Measurements from ENCODE around the gene XRCC5.
"Not testable (repeated sequence)": the region's sequence is repeated elsewhere in the genome, so short reads cannot be mapped to it uniquely, and the experiment has no call there.

XRCC5 gene

DNA sequence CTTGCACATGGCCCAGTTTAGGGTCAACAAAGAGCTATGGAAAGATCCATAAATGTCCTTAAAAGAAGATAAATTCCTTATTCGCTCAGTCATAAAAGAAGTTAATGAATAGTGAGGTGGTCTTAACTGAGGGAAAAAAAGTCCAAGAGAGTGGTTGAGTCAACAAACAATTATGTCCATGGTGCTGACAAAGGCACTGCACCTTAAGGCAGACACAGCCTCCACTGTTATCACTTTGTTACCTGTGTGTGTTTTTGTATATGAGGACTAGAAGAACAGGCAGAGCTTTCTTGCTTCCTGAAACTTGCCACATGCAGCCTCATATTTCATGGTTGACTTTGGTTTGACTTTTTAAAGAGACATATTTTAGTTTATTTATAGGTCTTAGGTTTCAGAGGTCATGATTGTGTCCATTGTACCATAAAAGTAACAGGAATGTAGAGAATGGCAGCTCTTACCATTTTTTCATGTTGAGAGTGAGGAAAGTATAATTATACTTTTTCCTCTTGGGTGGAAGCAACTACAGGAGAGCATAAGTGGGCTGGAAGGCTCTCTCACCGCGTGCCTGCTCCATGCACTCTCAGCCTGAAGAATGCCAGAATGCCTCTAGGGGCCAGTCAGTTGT is 93.6 kb downstream of the XRCC5 start:
- H3K4me3 ChIP-seq (ENCODE audit: low read depth, low read length) = no peak overlapping the region
- no peak for TF ChIP-seq CTCF (IDR thresholded peaks at IDR 0.05; ENCODE audit: borderline replicate concordance, insufficient read depth, low read depth, low read length)

DNA sequence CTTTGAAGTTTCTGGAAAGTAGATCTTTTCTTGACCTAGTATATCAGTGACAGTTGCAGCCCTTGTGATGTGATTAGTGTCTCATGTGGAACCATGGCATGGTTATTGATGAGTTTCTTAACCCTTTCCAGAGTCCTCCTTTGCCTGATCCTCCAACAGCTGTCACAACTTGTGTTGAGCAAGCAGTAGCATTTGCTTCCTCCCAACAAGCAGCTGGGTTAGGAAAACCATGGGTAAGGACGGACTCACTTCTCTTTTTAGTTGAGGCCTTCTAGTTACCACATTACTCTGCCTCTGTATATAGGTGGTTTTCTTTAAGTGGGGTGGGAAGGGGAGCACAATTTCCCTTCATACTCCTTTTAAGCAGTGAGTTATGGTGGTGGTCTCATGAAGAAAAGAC is 96.3 kb downstream of the XRCC5 start:
- H3K4me3 ChIP-seq (ENCODE audit: low read depth, low read length) = no peak overlapping the region
- TF ChIP-seq CTCF (IDR thresholded peaks at IDR 0.05; ENCODE audit: borderline replicate concordance, insufficient read depth, low read depth, low read length) = no peak

DNA sequence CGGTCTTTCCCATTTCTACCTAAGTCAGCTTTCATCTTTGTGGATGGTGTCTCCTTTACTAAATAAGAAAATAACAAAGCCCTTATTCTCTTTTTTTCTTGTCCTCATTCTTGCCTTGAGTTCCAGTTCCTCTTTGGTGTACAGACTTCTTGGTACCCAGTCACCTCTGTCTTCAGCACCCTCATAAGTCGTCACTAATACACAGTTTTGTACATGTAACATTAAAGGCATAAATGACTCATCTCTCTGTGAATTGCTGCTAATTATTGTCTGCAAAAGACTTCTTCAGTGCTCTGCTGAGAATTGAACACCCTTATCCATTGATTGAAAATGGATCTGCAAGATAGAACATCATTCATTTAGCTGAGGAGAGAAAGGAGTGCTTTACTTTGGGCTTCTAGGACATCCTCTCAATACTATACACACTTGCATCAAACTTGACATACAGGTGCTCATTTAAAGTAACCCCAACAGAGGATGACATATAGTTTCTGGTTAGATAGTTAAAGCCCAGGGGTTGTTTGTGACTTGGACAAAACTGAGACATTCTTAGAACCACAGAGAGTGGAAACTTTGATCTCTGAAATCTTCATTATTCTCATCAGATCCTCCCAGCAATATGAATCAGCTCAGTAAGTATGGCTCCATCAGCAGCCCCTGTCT is 97.0 kb downstream of the XRCC5 start:
- no peak for TF ChIP-seq CTCF (IDR thresholded peaks at IDR 0.05; ENCODE audit: borderline replicate concordance, insufficient read depth, low read depth, low read length)
- H3K4me3 ChIP-seq (ENCODE audit: low read depth, low read length) = no peak overlapping the region

GRCh38 chr2:216206821-216207220 is 97.7 kb downstream of the XRCC5 start:
- no peak for TF ChIP-seq CTCF (IDR thresholded peaks at IDR 0.05; ENCODE audit: borderline replicate concordance, insufficient read depth, low read depth, low read length)
- H3K4me3 ChIP-seq (ENCODE audit: low read depth, low read length) = no peak overlapping the region

DNA sequence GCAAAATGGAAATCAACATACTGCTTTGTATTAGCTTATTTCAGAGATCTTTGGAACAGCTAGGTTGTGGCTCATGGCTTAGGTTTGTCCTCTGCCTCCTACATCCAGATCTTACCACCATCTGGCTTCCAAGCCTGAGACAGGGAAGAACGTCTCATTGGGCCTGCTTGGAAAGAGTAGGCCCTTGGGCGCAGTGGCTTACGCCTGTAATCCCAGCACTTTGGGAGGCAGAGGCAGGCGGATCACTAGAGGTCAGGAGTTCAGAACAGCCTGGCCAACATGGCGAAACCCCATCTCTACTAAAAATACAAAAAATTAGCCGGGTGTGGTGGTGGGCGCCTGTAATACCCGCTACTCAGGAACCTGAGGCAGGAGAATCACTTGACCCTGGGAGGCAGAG is 99.5 kb downstream of the XRCC5 start:
- not testable (repeated sequence) for H3K4me3 ChIP-seq (ENCODE audit: low read depth, low read length)

GRCh38 chr2:216210701-216211540 is 101.8 kb downstream of the XRCC5 start:
- no peak overlapping the region for H3K4me3 ChIP-seq (ENCODE audit: low read depth, low read length)

More at GRCh38 chr2:216210701-216211540, 101.8 kb downstream of the XRCC5 start:
- TF ChIP-seq CTCF (IDR thresholded peaks at IDR 0.05; ENCODE audit: borderline replicate concordance, insufficient read depth, low read depth, low read length) = no peak
